ENCODE data around the gene HOXC13.

The HOXC13 gene

GRCh38 chr12:53995378-53996239 lies 57.0 kb downstream of the HOXC13 start:
- no peak for FAIRE-seq

Data from A204.1 (cell line).